Measurements from ENCODE around the gene GHDC.

GRCh38 chr17:42174126-42174783 lies 20.0 kb downstream of the GHDC start:
- no peak for TF ChIP-seq FOXJ3 (CRISPR knock-in tag; IDR thresholded peaks at IDR 0.05; ENCODE audit: borderline replicate concordance)
- TF ChIP-seq CTCF (IDR thresholded peaks at IDR 0.05) = no peak

Data from WTC11 (cell line).